Measurements from ENCODE around the gene PXN.
"Not testable (repeated sequence)": the region's sequence is repeated elsewhere in the genome, so short reads cannot be mapped to it uniquely, and the experiment has no call there.

PXN gene

DNA sequence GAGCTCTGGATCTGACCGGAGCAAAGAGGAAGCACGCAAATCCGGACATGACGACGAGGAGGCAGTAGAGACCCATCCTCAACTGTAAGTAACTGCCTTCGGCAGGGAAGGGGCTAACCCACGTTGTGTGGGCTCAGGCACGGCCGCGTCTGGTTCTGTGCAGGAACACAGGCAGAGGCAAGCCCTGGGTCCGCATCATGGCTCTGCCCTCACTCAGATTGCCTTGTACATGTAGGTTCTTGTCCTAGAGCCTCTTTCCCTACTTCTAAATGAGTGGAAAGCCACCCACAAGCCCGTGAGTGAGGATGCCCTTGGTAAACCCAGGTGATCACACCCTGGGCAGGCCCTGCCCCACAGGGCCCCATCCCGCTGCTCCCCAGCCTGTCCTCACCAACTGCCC, 55.7 kb downstream of the PXN start:
- DNase-seq (ENCODE audit: low read depth): no peak

DNA sequence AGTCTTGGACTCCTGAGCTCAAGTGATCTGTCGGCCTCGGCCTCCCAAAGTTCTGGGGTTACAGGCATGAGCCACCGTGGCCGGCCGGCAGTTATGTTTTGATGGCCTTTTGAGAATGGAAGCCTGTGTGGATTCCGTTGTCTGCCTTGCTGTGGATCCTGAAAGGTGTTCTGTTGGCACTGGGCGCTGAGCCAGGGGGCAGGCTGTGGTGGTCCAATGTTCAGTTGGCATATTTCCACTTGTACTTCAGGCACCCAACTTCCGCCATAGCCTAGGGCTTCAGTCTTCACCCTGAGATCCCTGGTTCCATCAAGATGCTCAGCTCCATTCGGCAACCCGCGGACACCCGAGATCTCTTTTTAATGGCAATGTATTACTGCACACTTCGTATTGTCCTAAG, 58.3 kb downstream of the PXN start:
- no peak for DNase-seq (ENCODE audit: low read depth)

DNA sequence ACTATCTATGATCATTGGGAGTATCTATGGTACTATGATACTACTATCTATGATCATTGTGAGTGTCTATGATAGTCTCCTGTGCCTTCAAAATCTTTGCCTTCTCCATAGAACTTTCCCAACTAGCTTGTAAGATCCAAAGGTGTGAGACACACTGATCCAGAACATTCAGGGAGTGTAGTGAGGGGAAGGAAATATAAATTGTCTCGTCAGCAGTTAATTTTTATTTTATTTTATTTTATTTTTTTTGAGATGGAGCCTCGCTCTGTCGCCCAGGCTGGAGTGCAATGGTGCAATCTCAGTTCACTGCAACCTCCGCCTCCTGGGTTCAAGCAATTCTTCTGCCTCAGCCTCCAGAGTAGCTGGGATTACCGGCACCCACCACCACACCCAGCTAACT, 58.7 kb downstream of the PXN start:
- DNase-seq (ENCODE audit: low read depth): not testable (repeated sequence)

DNA sequence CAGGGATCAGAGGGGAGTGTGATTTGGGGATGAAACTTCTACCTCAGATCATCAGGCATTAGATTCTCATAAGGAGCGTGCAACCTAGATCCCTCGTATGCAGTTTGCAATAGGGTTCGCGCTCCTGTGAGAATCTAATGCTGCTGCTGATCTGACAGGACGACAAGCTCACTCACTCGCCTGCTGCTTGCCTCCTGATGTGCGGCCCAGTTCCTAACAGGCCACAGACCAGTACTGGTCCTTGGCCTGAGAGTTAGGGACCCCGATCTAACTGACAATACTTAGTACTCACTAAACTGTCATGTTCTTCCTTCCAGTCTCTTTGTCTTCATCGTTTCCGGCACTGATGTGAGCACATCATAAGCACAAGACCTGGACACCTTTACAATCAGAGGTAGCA, 59.3 kb downstream of the PXN start:
- DNase-seq (ENCODE audit: low read depth): no peak

DNA sequence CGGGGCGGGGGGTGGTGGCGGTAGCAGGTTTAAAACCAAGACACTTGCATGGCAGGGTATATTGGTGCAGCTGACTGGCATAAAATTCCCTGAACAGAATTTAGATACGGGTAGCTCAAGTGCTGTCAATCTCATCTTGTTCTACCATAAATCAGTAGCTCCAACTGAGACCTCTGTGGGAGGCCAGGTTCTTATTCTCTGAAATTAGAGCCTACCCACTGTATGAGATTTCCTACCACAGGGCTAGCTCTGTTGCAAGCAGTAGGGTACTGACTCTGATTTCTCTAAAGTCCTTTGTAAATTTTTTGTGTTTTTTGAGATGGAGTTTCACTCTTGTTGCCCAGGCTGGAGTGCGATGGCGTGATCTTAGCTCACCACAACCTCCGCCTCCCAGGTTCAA, 61.4 kb downstream of the PXN start:
- DNase-seq (ENCODE audit: low read depth): no peak

DNA sequence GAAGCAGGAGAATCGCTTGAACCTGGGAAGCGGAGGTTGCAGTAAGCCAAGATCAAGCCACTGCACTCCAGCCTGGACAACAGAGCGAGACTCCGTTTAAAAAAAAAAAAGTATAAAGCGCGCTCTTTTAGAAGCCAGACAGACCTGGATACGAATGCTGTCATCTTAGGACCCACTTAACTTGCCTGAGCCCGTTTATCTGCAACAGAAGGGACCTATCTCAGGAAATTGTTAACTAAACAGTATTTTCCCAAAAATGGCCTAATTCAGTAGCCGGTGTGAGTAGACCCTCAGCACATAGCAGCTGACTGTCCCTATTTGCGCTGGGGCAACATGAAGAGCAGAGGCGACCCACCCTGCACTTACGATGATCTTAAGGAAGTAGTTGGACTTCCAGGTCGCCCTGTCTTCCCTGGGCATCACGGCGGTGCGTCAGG, 65.1 kb downstream of the PXN start:
- DNase-seq (ENCODE audit: low read depth): no peak

DNA sequence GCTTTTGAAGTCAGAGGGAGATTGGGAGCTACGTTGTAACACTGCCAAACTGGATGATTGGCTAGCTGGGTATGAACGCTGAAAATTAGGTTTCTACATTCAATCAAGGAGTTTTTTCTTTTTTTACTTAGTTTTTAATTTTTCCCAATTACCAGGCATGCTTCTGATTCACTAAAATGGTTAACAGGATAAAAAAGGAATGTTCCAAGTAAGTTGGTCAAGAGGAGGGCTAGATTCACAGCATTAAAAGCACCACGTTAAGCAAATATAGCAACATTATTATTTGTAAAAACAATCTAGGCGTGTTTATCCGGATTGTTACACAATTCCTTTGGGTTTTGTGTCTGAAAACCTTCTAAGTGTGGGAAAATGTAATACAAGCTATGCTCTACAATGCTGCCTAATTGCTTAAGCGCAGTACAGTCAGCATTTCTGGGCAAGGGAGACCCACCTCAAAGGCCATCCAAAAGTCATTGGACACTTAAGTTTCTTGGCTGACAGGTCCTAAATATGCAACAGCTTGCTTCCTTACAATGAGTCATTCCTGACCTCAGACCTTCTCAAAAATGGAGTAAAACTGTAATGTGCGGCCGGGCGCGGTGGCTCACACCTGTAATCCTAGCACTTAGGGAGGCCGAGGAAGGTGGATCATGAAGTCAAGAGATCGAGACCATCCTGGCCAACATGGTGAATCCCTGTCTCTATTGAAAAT, 65.8 kb downstream of the PXN start:
- no peak for DNase-seq (ENCODE audit: low read depth)

DNA sequence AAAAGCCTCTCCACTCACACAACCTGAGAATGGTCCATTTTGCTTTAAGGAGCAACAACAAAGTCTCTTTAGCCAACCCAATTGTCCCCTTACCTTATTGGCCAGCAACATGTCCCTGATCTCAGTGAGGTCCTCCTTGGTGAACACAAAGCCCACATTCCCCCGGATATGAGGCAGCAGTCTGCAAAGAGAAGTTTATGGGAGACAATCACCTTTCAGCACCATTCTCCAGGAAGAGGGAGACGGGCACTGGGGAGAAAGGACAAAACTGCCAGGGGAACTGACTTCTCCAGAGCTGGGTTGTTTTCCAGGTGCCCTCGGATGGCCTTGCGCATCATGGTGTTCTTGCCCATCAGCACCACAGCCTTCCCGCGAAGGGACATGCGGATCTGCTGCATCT, 66.5 kb downstream of the PXN start:
- no peak for DNase-seq (ENCODE audit: low read depth)

DNA sequence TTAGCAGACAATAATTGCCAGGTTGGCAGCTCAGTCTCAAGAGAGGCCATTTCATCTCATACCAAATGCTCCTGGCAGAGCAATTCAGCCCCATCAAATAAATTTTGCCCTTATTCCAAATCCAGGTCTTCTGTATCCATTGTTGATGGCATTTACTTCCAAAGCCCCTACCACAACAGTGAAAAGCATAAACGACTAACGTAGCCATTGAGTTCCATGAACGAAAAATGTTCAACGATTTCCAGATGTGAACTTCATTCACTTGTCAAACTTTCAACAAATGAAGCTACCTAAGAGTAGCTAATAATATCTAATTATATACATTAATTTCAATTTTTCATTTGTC, 68.0 kb downstream of the PXN start:
- no peak for DNase-seq (ENCODE audit: low read depth)

DNA sequence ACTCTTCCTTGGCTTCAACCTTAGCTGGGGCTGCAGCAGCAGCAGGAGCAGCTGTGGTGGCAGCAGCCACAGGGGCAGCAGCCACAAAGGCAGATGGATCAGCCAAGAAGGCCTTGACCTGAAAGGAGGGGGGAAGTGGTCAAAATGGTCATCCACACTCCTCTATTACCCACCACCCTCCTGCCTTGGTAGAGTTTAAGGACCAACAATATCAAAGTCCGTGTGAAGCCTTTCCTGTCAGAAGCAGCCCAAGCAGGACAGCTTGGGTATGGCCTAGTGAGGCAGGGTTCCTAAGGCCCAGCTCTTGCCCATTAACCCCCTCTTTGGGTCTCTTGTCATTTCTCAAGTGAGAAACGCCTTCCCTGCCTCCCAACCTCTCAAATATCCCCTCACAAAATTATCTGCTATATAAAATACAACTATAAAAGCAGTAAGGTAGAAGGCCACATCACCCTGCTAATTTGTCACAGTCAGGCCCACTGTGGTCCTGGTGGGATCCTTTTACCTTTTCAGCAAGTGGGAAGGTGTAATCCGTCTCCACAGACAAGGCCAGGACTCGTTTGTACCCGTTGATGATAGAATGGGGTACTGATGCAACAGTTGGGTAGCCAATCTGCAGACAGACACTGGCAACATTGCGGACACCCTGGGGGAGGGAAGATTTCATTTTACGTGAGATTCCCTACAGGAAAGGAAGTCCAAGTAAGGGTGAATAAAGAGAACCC, 68.6 kb downstream of the PXN start:
- not testable (repeated sequence) for DNase-seq (ENCODE audit: low read depth)

DNA sequence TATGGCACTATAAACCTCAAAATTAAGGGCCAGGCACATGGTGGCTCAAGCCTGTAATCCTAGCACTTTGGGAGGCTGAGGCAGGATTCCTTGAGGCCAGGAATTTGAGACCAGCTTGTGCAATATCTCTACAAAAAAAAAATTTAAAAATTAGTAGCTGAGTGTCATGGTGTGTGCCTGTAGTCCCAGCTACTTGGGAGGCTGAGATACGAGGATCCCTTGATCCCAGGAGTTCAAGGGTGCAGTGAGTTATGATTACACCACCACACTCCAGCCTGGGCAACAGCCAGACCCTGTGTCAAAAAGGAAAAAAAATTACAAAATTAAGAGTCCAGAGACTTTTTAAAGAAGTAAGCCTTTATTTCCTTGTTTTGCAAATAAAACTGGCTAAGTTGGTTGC, 69.2 kb downstream of the PXN start:
- DNase-seq (ENCODE audit: low read depth): no peak

DNA sequence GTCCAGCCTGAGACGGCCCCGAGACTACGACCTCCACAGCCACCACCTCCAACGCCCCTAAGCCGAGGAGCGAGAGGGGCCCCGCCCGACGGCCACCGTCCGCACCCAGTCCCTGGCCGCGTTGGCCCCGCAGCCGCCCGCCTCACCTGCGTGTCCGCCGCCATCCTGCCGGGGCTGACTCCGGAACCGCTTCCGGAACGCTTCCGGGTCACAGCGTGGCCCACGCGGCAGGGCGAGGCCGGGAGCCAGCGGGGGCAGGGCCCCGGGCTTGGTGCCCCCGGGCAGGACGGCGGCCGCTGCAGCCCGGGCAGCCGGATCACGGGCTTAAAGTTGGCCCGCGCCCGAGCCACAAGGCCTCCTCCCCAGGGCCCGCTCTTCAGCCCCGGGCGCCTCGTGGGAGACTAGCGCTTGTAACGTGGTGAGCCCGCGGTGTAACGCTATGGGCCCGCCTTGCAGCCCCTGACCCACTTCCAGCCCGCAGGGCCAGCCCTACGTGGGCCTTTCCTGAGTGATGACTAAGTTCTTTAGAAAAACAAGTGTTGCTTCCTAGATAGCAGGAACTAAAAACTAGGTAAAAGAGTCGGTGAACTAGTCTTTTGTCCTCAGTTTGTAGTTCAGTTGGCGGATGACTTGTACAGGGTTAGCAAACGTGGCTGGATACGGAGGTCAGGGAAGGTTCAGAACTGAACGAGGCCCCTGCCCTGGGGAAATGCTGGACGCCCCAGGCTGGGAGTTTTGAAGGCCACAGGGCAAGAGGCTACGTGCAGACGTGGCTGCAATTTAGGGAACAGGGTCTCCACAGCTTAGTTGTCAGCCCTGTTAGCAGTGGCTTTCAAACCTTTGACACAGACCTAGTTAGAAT, 70.8 kb downstream of the PXN start, which contains the start of gene GCN1:
Gene GCN1, minus strand, starts transcription at position 182 of the 862 bp plus-strand sequence. Its CDS starts 18 bp downstream, at position 164.
- DNase-seq (ENCODE audit: low read depth): peak; percentile 81

DNA sequence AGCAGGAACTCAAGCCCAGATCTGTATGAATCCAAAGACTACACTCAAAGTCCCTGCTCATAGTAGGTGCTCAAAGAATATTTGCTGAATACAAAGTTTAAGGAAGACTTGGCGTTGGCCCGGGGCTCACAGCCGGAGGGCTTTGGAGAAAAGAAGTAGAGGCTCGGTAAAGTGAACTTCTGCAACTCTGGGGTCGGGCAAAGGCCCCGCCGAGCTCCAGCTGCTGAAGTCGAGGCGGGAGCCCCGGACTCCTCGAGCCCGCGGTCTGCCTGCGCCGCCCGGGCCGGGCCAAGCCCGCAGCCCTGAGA, 71.3 kb downstream of the PXN start:
- no peak for DNase-seq (ENCODE audit: low read depth)

DNA sequence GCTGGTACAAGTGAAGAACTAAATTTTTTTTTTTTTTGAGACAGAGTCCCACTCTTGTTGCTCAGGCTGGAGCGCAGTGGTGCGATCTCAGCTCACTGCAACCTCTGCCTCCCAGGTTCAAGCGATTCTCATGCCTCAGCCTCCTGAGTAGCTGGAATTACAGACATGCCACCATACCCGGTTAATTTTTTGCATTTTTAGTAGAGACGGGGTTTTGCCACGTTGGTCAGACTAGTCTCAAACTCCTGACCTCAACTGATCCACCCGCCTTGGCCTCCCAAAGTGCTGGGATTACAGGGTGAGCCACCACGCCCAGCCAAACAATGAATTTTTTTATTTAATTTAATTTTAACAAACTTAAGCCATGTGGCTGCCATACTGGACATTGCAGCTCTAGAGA, 72.2 kb downstream of the PXN start:
- DNase-seq (ENCODE audit: low read depth): not testable (repeated sequence)

DNA sequence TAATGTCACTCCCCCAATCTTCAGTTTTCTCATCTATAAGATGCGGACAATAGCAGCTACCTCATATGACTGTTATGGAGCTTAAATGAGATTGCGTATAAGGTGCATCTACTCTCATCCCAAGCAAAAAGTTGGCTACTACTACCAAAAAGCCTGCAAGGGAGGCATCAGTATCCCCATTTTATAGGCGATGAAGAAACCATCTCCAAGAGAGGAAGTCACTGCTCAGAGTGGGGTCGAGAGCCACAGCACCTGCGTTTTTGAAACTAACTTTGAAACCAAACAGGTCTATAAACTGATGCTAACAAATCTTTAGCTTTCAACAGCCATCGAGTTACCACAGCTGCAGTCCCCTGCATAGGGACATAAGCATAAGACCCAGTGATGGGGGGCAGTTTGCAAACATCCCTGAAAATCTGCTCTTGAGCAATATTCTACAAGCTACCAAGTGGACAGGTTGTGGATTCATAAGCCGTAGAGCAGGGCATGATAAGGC, 74.5 kb downstream of the PXN start:
- DNase-seq (ENCODE audit: low read depth): no peak

DNA sequence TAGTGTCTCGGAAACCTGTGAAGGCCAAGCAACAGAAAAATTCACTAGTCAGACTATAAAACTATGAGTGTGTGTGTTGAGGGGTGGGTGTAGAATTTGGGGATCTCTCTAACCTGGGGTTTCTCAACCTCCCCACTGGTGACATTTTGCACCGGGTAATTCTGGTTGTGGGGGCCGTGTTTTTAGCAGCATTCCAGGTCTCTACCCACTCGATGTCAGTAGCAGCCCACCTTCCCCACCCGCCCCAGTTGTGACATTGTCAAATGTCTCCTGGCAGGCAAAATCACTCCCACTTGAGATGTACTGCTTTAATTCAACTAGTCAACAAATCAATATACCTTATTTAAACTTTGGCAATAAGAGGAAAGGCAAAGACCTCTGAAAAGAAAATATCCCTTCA, 75.1 kb downstream of the PXN start:
- DNase-seq (ENCODE audit: low read depth): no peak

DNA sequence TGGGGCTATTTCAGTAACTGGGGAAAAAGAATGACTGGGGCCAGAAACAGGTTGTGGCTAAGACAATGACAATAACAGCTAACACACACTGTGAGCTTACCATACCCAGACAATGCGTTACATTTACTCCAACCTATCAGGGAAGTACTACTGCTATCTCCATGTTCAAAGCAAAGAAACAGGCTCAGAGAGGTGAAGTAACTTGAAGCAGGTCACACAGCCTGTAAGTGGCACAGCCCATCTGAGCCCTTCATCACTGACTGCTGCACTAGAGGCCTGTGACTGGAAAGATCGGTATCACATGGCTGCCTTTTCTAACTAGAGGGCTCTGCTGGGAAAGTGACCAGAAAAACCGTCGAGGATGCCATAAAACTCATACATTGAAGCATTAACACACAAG, 78.9 kb downstream of the PXN start:
- no peak for DNase-seq (ENCODE audit: low read depth)

DNA sequence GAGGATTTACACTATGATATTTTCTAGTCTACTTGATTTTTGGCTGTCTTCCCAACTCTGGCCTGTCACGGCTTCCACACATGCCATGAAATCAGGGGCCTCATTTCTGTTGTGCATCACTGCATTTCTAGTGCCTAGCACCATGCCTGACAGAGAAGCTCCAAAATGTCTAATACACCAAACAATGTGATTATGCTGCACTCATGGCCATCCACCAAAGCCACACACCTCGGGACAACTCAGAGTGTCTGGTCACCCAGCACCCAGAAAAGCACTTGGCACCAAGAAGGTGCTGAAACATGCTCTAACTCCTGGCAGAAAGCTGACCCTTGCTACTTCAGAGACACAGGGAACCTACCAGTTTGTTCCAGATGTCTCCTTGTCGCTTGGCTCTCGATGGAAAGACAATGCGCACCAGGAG, 82.3 kb downstream of the PXN start:
- DNase-seq (ENCODE audit: low read depth): no peak

DNA sequence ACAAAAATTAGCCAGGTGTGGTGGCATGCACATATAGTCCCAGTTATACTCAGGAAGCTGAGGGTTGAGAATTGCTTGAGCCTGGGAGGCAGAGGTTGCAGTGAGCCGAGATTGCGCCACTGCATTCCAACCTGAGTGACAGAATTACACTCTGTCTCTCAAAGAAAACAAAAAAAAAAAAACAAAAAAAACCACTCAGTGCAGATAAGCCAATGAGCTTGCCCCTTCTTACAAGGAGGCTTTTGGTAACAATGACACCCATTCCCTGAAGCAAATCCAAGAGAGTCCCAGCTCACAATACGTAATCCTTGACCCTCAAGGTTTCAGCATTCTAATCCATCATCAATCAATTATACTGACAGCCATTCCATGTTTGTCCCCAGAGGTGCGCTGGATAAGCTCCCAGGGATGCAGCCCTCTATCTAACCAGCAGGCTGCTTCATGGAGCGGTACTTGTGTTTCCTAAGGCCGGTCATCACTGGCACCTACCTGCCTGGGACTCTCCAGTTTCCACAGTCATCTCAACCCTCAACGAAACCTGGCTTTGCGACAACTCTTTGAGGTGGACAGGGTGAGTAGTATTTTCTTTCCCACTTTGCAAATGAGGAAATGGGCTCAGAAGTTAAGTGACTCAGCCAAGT, 83.4 kb downstream of the PXN start:
- no peak for DNase-seq (ENCODE audit: low read depth)

DNA sequence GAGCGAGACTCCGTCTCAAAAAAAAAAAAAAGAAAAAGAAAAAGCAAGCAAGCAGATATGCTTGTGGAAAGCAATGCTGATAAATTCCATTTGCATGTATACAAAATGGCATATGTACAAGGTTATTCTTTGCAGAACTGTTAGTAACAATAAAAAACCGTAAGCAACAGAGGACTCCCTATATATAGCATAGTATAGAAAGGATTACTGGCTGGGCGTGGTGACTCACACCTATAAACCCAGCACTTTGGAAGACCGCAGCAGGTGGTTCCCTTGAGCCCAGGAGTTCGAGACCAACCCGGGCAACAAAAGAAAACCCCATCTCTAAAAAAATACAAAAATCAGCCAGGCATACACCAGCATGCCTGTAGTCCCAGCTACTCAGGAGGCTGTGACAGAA, 84.6 kb downstream of the PXN start:
- no peak for DNase-seq (ENCODE audit: low read depth)

DNA sequence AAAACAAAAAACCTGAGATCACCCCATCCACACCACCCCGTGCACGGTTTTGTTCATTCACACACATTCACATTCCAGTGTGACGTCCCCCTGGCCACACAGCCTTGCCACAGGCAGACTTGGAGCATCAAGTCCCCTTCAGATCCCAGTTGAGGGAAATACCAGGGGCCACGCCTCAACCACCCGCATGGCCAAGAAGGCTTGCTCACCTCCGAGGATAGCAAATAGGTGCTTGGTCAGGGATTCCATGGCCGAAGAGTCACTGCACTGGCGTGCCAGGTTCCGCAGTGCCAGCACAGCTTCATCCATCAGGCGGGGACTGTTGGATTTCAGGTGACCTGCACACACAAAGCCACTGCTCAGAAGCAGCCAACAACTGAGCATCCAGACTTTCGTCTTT, 90.0 kb downstream of the PXN start:
- DNase-seq (ENCODE audit: low read depth): no peak

DNA sequence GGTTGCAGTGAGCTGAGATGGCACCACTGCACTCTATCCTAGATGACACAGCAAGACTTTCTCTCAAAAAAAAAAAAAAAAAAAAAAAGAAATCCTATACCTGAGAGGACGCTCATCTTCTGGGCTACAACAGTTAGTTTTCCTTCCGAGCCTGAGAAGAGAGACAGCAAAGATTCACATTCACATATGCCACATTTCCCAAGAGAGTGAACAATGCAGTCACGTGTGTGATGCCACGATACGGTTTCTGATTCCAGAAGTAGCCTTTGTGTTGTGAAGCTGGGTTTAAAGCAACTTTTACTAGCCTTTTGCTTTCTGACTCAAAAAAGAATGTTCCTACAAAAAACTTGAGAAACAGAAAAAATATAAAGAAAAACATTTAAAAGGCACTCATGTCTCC, 90.5 kb downstream of the PXN start:
- DNase-seq (ENCODE audit: low read depth): no peak
